ENCODE measurements around the gene C2CD3.
"Not testable (repeated sequence)": the region's sequence is repeated elsewhere in the genome, so short reads cannot be mapped to it uniquely, and the experiment has no call there.

The C2CD3 gene

DNA sequence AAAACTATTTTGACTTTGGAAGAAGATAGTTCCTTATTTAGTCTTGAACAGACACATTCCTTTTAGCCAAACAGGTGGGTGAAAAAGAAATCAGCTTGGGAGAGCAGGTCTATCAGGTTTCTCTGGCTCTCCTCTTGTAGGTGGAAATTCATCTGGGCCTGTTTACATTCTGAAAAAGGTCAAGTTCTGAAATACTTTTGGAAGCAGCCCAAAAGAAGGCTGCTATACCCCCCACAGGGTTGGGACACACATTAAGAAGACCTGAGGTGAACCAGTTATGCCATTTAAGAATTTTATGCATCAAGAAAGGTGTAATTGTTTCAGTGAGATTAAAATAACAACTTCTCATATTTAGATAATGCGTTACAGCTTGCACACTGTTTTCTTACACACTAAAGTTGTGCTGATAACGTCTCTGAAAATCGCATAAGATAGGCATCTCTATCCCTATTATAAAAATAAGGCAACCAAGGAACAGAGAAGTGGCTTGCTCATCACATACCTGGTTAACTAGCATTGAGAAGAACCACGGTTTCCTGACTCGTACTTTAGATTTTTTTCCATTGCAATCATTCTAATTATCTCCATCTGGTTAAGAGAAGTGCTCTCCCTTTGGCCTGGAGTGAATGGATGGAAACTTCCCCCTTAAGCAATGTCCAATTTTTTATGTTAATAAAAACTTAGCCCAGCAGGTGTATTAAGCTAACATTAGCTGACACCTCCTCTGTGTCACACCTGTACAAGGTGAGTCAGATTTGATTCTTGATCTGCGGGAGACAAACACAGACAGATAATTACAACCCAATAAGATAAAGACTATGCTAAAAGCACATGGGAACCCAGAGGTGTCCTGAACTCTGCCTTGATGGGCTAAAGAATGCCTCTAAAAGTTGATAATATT lies 101.4 kb downstream of the C2CD3 start:
- H3K27ac ChIP-seq (ENCODE audit: low read length): no peak overlapping the region
- H3K36me3 ChIP-seq (replicated peaks; ENCODE audit: low read depth, low read length): peaks cover 27% of the 10 kb centered on the region
- TF ChIP-seq EZH2phosphoT487 (IDR thresholded peaks at IDR 0.05; ENCODE audit: low read depth): no peak
- TF ChIP-seq, protein P1, sequence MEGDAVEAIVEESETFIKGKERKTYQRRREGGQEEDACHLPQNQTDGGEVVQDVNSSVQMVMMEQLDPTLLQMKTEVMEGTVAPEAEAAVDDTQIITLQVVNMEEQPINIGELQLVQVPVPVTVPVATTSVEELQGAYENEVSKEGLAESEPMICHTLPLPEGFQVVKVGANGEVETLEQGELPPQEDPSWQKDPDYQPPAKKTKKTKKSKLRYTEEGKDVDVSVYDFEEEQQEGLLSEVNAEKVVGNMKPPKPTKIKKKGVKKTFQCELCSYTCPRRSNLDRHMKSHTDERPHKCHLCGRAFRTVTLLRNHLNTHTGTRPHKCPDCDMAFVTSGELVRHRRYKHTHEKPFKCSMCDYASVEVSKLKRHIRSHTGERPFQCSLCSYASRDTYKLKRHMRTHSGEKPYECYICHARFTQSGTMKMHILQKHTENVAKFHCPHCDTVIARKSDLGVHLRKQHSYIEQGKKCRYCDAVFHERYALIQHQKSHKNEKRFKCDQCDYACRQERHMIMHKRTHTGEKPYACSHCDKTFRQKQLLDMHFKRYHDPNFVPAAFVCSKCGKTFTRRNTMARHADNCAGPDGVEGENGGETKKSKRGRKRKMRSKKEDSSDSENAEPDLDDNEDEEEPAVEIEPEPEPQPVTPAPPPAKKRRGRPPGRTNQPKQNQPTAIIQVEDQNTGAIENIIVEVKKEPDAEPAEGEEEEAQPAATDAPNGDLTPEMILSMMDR (IDR thresholded peaks at IDR 0.05; ENCODE audit: low read depth, low read length): no peak
- H3K27me3 ChIP-seq (ENCODE audit: low read depth, low read length): no peaks in the 10 kb centered on the region
- H3K4me1 ChIP-seq (ENCODE audit: low read length): peaks cover 11% of the 10 kb centered on the region
- H3K4me2 ChIP-seq (ENCODE audit: low read length): no peak overlapping the region
- H3K9me3 ChIP-seq (ENCODE audit: insufficient read depth, low read length): no peaks in the 10 kb centered on the region
- H4K20me1 ChIP-seq (ENCODE audit: insufficient read depth, low read length): no peaks in the 10 kb centered on the region
- H2AFZ ChIP-seq (ENCODE audit: low read depth, low read length): no peak overlapping the region
- no peak overlapping the region for H3K4me3 ChIP-seq (ENCODE audit: low read length)
- H3K9ac ChIP-seq (ENCODE audit: low read length): no peak overlapping the region
- H3K79me2 ChIP-seq (ENCODE audit: low read length): no peaks in the 10 kb centered on the region

GRCh38 chr11:74066663-74067062 lies 104.1 kb downstream of the C2CD3 start:
- H3K27ac ChIP-seq (ENCODE audit: low read length); H3K9ac ChIP-seq (ENCODE audit: low read length): not testable (repeated sequence)

DNA sequence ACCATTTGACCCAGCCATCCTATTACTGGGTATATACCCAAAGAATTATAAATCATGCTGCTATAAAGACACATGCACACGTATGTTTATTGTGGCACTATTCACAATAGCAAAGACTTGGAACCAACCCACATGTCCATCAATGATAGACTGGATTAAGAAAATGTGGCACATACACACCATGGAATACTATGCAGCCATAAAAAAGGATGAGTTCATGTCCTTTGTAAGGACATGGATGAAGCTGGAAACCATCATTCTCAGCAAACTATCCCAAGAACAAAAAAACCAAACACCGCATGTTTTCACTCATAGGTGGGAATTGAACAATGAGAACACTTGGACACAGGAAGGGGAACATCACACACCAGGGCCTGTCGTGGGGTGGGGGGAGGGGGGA lies 105.3 kb downstream of the C2CD3 start:
- not testable (repeated sequence) for H4K20me1 ChIP-seq (ENCODE audit: insufficient read depth, low read length); H3K27me3 ChIP-seq (ENCODE audit: low read depth, low read length); H3K36me3 ChIP-seq (replicated peaks; ENCODE audit: low read depth, low read length); H3K4me3 ChIP-seq (ENCODE audit: low read length); H3K27ac ChIP-seq (ENCODE audit: low read length); H3K9me3 ChIP-seq (ENCODE audit: insufficient read depth, low read length); H2AFZ ChIP-seq (ENCODE audit: low read depth, low read length); H3K79me2 ChIP-seq (ENCODE audit: low read length); H3K9ac ChIP-seq (ENCODE audit: low read length); H3K4me2 ChIP-seq (ENCODE audit: low read length); H3K4me1 ChIP-seq (ENCODE audit: low read length)

More at GRCh38 chr11:74066663-74067062, 104.1 kb downstream of the C2CD3 start:
- H3K4me3 ChIP-seq (ENCODE audit: low read length); H3K27me3 ChIP-seq (ENCODE audit: low read depth, low read length); H3K4me2 ChIP-seq (ENCODE audit: low read length); H3K9me3 ChIP-seq (ENCODE audit: insufficient read depth, low read length); H3K79me2 ChIP-seq (ENCODE audit: low read length); H3K4me1 ChIP-seq (ENCODE audit: low read length); H2AFZ ChIP-seq (ENCODE audit: low read depth, low read length); H4K20me1 ChIP-seq (ENCODE audit: insufficient read depth, low read length): not testable (repeated sequence)
- H3K36me3 ChIP-seq (replicated peaks; ENCODE audit: low read depth, low read length): peaks cover 12% of the 10 kb centered on the region

- not testable (repeated sequence) for H3K9me3 ChIP-seq (ENCODE audit: insufficient read depth, low read length); H4K20me1 ChIP-seq (ENCODE audit: insufficient read depth, low read length); H3K4me2 ChIP-seq (ENCODE audit: low read length); H2AFZ ChIP-seq (ENCODE audit: low read depth, low read length); H3K4me1 ChIP-seq (ENCODE audit: low read length); H3K4me3 ChIP-seq (ENCODE audit: low read length); H3K27ac ChIP-seq (ENCODE audit: low read length); H3K9ac ChIP-seq (ENCODE audit: low read length); H3K36me3 ChIP-seq (replicated peaks; ENCODE audit: low read depth, low read length); H3K79me2 ChIP-seq (ENCODE audit: low read length); H3K27me3 ChIP-seq (ENCODE audit: low read depth, low read length)
Measured at GRCh38 chr11:74063628-74064027, 107.2 kb downstream of the C2CD3 start.

GRCh38 chr11:74061599-74061998 lies 109.2 kb downstream of the C2CD3 start:
- not testable (repeated sequence) for H3K36me3 ChIP-seq (replicated peaks; ENCODE audit: low read depth, low read length); H3K4me2 ChIP-seq (ENCODE audit: low read length); H2AFZ ChIP-seq (ENCODE audit: low read depth, low read length); H3K9ac ChIP-seq (ENCODE audit: low read length); H3K9me3 ChIP-seq (ENCODE audit: insufficient read depth, low read length); H3K4me1 ChIP-seq (ENCODE audit: low read length); H4K20me1 ChIP-seq (ENCODE audit: insufficient read depth, low read length); H3K27ac ChIP-seq (ENCODE audit: low read length); H3K79me2 ChIP-seq (ENCODE audit: low read length); H3K4me3 ChIP-seq (ENCODE audit: low read length); H3K27me3 ChIP-seq (ENCODE audit: low read depth, low read length)
